Measurements from ENCODE around the gene TRIM72.
"Not testable (repeated sequence)": the region's sequence is repeated elsewhere in the genome, so short reads cannot be mapped to it uniquely, and the experiment has no call there.

TRIM72 gene

DNA sequence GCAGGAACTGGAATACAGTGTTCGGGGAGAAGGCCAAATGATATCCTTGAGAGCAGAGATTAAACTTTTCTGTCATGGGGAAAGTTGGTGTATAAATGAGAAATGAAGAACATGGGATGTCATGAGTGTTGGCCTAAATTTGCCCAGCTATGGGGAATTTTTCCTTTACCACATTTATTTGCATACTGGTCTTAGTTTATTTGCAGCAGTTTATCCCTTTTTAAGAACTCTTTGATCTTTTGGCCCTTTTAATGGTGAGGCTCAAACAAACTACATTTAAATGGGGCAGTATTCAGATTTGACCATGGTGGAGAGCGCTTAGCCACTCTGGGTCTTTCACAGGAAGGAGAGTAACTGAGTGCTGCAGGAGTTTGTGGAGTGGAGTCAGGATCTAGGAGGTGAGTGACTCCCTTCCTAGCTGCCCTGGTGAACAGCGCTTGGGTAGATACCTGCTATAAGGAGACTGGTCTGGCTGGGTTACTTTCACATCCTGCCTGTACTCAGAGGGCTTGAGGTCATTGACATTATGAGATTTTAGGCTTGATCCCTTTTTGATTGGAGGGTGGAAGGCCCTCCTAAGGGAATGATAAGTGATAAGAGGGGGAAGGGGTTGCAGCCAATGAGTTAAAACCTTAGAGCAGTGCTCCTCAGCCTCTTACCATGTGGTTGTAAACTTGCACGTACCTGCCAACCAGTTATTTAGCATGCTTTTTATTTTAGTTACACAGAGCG lies 22.1 kb upstream of the TRIM72 start:
- no peak for DNase-seq

- no peak for DNase-seq
Measured at GRCh38 chr16:31192856-31193642, 20.9 kb upstream of the TRIM72 start.

DNA sequence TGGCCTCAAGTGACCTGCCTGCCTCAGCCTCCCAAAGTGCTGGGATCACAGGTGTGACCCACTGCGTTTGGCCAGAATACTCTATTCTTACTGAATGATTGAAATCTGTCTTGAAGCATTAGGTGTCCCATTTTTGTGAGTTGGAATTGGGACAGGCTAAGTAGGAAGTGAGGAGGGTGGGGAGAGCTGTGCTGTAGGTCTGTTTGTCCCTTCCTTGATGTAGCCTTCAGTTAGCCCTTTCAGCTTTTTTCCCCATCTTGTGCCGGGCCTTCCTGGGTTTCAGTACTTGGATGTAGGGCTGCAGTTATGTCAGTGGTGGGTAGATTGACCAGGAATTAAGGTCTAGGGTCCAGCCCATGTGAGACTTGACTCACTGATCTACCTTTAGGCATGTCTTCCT lies 20.0 kb upstream of the TRIM72 start:
- no peak for DNase-seq

DNA sequence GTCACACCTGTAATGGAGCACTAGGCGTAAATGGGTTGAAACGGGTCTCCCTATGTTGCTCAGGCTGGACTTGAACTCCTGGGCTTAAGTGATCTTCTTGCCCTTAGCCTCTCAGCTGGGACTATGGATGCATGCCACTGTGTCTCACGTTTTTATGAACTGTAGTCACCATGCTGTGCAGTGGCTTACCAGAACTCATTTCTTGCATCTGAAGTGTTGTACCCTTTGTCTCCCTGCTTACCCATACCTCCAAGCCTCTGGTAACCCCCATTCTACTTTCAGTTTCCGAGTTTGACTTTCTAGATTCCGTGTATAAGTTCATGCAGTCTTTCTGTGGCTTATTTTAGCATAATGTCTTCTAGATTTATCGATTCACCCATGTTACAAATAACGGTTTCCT lies 19.0 kb upstream of the TRIM72 start:
- DNase-seq = no peak

DNA sequence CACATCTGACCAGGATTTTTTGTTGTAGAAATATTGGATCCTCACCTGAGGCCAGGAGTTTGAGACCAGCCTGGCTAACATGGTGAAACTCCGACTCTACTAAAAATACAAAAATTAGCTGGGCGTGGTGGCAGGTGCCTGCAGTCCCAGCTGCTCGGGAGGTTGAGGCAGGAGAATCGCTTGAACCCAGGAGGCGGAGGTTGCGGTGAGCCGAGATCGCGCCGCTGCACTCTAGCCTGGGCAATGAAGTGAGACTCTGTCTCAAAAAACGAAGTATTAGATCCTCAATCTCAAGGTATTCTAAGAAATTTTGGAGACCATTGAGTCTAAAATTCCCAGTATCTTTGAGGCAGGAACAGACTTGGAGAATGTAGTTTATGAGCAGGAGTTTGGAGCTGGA lies 18.1 kb upstream of the TRIM72 start:
- DNase-seq = not testable (repeated sequence)

GRCh38 chr16:31196324-31197088 lies 17.4 kb upstream of the TRIM72 start:
- no peak for DNase-seq

- no peak for DNase-seq
Measured at GRCh38 chr16:31198207-31198882, 15.6 kb upstream of the TRIM72 start.

GRCh38 chr16:31199430-31200041 lies 14.4 kb upstream of the TRIM72 start:
- no peak for DNase-seq

DNA sequence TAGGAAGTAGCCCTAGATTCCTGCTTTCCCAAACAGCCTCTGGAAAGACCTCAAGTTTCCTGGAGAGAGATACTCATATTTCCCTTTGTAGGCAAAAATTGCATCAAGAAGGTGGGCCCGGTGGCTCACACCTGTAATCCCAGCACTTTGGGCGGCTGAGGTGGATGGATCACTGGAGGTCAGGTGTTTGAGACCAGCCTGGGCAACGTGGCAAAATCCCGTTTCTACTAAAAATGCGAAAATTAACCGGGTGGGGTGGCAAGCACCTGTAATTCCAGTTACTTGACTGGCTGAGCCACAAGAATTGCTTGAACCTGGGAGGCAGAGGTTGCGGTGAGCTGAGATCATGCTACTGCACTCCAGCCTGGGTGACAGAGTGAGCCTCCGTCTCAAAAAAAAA lies 13.8 kb upstream of the TRIM72 start:
- DNase-seq = not testable (repeated sequence)

- peak in 1 of 4 experiments; percentile 21 for DNase-seq
Measured at GRCh38 chr16:31200821-31201568, 12.9 kb upstream of the TRIM72 start.

GRCh38 chr16:31201582-31202413 lies 12.1 kb upstream of the TRIM72 start:
- no peak for DNase-seq

- DNase-seq = no peak
Measured at GRCh38 chr16:31202414-31203375, 11.2 kb upstream of the TRIM72 start, which contains the start of gene PYCARD. Gene PYCARD (minus strand): TSS chr16:31202760. CDS start chr16:31202690, 70 bp downstream.

DNA sequence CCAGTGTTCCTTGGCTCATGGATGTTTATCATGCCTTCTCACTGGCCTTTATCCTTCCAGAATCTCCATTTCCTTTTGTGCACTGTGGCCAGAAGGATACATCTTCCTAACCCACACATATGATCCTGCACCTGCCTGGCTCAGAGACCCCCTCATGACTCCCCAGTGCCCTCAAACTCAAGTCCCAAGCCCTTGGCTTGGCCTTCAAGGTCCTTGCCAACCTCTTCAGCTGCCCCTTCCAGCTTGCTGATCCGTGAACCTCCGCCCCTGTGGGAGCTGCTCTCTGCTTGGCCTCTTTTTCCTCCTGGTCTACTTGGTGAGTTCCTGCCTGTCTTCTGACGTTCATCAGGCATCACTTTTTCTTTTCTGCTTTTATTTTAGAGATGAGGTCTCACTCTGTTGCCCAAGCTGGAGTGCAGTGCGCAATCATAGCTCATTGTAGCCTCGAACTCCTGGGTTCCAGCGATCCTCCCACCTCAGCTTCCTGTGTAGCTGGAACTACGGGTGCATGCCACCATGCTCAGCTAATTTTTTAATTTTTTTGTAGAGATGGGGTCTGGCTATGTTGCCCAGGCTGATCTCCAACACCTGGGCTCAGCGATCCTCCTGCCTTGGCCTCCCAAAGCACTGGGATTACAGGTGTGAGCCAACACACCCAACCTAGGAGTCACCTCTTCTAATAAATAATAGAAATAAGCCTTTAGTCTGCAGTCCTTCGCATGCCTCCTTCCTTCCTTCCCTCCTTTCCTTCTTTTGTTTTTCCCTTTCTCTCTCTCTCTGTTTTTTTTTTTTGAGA lies 8.8 kb upstream of the TRIM72 start:
- DNase-seq = no peak

GRCh38 chr16:31206776-31207175 lies 7.1 kb upstream of the TRIM72 start:
- no peak for DNase-seq

GRCh38 chr16:31213342-31213741 lies 577 bp upstream of the TRIM72 start:
- no peak for DNase-seq

- DNase-seq = peak in 1 of 4 experiments; percentile 8
Measured at GRCh38 chr16:31214708-31215286, 878 bp downstream of the TRIM72 start.

DNA sequence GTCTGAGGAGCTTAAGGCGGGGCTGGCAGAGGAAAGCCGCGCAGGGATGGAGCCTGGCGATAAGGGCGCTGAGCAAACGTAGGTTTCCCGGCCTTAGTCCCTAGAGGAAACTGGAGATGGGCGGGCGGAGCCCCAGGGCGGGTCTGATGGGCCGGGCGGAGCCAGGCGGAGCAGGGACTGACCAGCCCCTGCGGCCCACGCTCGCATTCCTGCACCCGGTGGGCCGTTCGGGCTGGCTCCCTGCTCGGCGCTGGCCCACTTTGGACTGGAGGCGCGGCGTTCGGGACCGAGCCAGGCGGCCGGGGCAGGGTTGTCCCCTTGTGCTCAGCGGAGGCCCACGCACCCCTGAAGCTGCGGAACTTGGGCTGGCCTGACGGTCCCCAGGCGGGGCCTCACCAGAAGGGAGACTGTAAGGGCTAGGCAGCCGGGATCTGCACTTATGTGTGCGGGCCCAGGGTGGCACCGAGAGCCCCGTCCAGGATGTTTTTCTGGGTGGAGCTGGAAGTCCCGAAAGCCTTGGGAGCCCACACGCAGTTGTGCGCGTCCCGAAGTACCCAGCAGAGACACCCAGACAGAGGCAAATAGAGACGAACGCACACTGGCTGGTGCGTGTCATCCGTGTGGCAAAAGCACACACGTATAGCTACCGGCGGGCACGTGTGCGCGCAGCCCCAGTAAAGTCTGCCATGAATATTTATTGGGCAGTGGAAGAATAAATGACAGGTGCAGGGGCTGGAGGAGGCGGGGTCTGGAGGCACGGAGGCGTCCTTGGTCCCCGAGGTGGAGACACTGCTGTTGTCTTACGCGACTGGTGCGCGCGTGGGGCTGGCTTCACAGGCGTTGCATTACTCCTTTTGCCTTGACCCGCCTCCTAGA lies 1.6 kb downstream of the TRIM72 start:
- no peak for DNase-seq

All from activated CD4-positive, CD25-positive, alpha-beta regulatory T cell (primary cell).